GM12872 (cell line): ENCODE data around the gene ECE2.

Source experiments
- TF ChIP-seq, protein P1 (sequence below): IDR thresholded peaks from 3 replicates; pipeline ENCODE4 v1.5.1; 2011; ENCODE audit warnings: low read depth, mild to moderate bottlenecking, low read length, moderate library complexity; ENCODE audit not compliant: insufficient read depth

Gene ECE2

GRCh38 chr3:184237211-184237610 is 38.6 kb upstream of the ECE2 start:
- TF ChIP-seq, protein P1, sequence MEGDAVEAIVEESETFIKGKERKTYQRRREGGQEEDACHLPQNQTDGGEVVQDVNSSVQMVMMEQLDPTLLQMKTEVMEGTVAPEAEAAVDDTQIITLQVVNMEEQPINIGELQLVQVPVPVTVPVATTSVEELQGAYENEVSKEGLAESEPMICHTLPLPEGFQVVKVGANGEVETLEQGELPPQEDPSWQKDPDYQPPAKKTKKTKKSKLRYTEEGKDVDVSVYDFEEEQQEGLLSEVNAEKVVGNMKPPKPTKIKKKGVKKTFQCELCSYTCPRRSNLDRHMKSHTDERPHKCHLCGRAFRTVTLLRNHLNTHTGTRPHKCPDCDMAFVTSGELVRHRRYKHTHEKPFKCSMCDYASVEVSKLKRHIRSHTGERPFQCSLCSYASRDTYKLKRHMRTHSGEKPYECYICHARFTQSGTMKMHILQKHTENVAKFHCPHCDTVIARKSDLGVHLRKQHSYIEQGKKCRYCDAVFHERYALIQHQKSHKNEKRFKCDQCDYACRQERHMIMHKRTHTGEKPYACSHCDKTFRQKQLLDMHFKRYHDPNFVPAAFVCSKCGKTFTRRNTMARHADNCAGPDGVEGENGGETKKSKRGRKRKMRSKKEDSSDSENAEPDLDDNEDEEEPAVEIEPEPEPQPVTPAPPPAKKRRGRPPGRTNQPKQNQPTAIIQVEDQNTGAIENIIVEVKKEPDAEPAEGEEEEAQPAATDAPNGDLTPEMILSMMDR = no peak

DNA sequence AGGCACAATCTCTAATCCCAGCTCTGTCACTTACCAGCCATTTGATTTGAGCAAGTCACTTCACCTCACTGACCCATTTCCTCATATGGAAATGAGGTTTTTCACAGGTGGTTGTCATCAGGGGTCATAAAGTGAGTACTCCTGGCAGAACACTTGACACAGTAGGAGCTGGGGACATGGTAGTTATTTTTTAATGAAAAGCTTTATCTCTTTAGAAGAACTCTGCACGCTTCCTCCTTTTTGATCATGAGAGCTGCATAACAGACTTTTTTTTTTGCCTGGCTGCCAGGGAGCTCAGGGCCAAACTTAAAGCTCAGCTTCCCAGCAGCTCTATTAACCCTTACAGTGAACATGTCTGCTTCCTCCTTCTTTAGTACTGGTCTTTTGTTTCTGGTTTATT is 38.0 kb upstream of the ECE2 start:
- TF ChIP-seq, protein P1 = no peak

GRCh38 chr3:184238246-184238818 is 37.5 kb upstream of the ECE2 start:
- TF ChIP-seq, protein P1 = no peak

DNA sequence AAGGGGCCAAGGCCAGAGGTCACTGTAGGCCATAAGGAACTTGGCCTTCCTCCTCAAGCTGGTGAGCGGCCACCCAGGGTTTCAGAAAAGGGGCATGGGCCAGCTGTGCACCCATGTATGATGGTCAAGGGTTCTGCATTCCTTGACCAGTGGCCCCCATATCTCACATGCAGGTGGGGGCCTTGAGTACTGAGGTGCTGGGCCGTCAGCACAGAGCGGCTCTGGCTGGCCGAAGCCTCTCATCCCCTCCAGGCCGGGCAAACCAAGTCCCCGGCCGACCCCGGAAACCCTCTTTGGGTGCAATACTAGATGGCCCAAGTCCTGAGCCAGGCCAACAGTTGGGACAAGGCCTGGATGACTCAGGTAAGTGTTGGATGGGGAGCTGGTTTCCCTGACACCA is 36.6 kb upstream of the ECE2 start:
- TF ChIP-seq, protein P1 = no peak

GRCh38 chr3:184239708-184240107 is 36.1 kb upstream of the ECE2 start:
- TF ChIP-seq, protein P1 = no peak

GRCh38 chr3:184240384-184241140 is 35.3 kb upstream of the ECE2 start:
- TF ChIP-seq, protein P1 = no peak

DNA sequence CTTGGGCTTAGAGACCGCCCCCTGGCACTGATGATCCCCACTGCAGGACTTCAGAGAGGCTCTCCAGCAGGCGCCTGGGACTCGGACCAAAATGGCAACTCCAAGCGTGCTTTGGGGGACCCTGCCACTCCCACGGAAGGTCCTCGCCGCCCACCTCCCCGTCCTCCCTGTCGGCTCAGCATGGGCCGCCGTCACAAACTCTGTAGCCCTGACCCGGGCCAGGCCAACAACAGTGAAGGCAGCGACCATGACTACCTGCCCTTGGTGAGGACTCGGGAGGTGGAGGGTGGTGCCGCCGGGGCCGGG is 34.7 kb upstream of the ECE2 start:
- TF ChIP-seq, protein P1 = no peak
